Mammary epithelial cell (primary cell): ENCODE measurements around the gene PACSIN2.

Source experiments
- EZH2 ChIP-seq: IDR thresholded peaks from 2 replicates; pipeline ENCODE4 v1.6.1; 2012; ENCODE audit warnings: low read length, inconsistent platforms, borderline replicate concordance
- TF ChIP-seq, protein P1 (sequence below), 2 donors: IDR thresholded peaks in 1 of 2; conservative IDR thresholded peaks in 1 of 2; 2 replicates each; pipeline ENCODE4 v1.5.1; 2011 to 2012; ENCODE audit warnings: inconsistent platforms in 2 of 2, low read length in 2 of 2, mild to moderate bottlenecking in 2 of 2, control low read depth in 1 of 2, low read depth in 1 of 2; ENCODE audit not compliant: insufficient read depth in 1 of 2; ENCODE audit errors: extremely low read depth in 1 of 2

DNA sequence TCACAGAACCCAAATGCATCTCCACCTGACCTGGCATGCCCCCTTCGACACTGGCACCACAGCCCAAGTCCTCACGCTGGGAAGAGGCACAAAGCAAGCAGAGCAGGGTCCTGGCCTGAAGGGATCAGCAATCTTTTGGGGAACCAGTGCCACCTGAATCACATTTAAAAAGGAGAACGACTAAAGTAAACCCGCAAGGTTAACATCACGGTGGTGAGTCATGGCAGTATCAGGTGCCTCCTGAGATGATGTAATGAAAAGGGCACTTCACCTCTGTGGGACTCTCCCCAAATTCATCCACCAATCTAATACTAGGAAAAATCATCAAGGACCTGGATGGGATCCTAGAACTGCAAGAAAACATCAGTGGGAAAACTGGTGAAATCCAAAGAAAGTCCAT, 44.9 kb downstream of the PACSIN2 start:
- TF ChIP-seq EZH2, result no peak
- TF ChIP-seq, protein P1, sequence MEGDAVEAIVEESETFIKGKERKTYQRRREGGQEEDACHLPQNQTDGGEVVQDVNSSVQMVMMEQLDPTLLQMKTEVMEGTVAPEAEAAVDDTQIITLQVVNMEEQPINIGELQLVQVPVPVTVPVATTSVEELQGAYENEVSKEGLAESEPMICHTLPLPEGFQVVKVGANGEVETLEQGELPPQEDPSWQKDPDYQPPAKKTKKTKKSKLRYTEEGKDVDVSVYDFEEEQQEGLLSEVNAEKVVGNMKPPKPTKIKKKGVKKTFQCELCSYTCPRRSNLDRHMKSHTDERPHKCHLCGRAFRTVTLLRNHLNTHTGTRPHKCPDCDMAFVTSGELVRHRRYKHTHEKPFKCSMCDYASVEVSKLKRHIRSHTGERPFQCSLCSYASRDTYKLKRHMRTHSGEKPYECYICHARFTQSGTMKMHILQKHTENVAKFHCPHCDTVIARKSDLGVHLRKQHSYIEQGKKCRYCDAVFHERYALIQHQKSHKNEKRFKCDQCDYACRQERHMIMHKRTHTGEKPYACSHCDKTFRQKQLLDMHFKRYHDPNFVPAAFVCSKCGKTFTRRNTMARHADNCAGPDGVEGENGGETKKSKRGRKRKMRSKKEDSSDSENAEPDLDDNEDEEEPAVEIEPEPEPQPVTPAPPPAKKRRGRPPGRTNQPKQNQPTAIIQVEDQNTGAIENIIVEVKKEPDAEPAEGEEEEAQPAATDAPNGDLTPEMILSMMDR (conservative IDR thresholded peaks at IDR 0.05 in 1 of 2, IDR thresholded peaks at IDR 0.05 in 1 of 2; ENCODE audit: extremely low read depth in 1 of 2, insufficient read depth in 1 of 2, low read depth in 1 of 2, low read length in 2 of 2), result no peak
